Measurements from ENCODE around the gene ATP13A3.

ATP13A3 gene

DNA sequence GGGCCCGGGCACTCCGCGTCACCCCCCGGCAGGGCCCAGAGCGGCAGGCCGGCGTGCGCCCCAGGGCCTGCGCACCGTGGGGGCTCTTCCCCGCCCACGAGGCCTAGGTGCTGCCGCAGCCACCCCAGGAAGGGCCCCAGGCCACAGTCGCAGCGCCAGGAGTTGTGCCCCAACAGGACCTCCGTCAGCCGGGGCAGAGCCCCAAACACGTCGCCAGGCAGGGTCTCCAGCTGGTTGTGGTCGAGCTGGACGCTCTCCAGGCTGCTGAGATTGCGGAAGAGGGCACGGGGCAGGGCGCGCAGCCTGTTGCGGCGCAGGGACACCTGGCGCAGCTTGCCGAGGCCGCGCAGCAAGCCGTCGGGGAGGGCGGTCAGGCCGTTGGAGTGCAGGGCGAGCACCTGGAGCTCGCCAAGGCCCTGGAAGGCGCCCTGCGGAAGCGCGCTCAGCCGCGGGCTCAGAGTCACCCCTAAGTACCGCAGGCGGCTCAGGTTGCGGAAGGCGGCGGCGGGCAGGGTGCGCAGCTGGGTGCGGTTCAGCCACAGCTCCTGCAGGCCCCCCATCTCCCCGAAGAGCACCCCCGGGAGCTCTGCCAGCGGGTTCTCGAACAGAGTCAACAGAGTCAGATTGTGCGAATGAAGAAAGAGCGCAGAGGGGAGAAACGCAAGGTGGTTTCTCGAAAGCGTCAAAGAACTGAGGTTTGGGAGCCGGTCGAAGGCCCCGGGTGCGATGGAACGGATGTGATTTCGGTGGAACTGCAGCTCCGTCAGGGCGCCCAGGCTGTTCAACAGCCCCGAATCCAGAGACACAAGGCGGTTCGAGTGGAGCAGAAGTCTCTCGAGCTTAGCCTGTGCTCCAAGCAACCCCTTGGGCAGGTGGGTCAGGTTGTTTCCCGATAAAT lies 89.7 kb downstream of the ATP13A3 start:
- TF ChIP-seq, protein P1, sequence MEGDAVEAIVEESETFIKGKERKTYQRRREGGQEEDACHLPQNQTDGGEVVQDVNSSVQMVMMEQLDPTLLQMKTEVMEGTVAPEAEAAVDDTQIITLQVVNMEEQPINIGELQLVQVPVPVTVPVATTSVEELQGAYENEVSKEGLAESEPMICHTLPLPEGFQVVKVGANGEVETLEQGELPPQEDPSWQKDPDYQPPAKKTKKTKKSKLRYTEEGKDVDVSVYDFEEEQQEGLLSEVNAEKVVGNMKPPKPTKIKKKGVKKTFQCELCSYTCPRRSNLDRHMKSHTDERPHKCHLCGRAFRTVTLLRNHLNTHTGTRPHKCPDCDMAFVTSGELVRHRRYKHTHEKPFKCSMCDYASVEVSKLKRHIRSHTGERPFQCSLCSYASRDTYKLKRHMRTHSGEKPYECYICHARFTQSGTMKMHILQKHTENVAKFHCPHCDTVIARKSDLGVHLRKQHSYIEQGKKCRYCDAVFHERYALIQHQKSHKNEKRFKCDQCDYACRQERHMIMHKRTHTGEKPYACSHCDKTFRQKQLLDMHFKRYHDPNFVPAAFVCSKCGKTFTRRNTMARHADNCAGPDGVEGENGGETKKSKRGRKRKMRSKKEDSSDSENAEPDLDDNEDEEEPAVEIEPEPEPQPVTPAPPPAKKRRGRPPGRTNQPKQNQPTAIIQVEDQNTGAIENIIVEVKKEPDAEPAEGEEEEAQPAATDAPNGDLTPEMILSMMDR (IDR thresholded peaks at IDR 0.05; ENCODE audit: low read depth, low read length, missing control alignments): no peak
- no peak for DNase-seq (ENCODE audit: low read depth)
- peak overlapping the region; percentile 14 for H3K4me3 ChIP-seq (ENCODE audit: low read depth, low read length)

GRCh38 chr3:194396539-194396858 lies 90.3 kb downstream of the ATP13A3 start:
- H3K4me3 ChIP-seq (ENCODE audit: low read depth, low read length): no peak overlapping the region
- no peak for DNase-seq (ENCODE audit: low read depth)
- TF ChIP-seq, protein P1 (IDR thresholded peaks at IDR 0.05; ENCODE audit: low read depth, low read length, missing control alignments): no peak

- H3K4me3 ChIP-seq (ENCODE audit: low read depth, low read length): no peak overlapping the region
- TF ChIP-seq, protein P1 (IDR thresholded peaks at IDR 0.05; ENCODE audit: low read depth, low read length, missing control alignments): no peak
- DNase-seq (ENCODE audit: low read depth): no peak
Observed at GRCh38 chr3:194395778-194396538, 90.8 kb downstream of the ATP13A3 start.

GRCh38 chr3:194395212-194395611 lies 91.6 kb downstream of the ATP13A3 start:
- no peak overlapping the region for H3K4me3 ChIP-seq (ENCODE audit: low read depth, low read length)
- no peak for DNase-seq (ENCODE audit: low read depth)
- TF ChIP-seq, protein P1 (IDR thresholded peaks at IDR 0.05; ENCODE audit: low read depth, low read length, missing control alignments): no peak

DNA sequence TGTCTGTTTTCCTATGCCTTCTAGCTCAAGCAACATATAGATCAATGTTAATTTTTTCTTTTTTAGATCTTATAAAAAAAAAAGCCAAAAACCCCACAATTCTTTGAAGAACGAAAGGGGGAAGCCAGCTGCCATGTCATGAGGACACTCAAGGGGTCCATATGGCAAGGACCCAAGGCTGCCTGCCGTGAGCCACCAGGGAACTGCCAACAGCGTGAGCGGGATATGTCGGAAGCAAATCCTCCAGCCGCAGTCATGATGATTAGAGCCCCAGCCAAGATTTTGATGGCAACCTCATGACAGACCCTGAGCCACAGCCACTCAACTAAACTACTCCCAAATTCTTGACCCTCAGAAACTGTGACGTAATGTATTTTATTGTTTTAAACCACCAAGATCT lies 94.2 kb downstream of the ATP13A3 start:
- DNase-seq (ENCODE audit: low read depth): no peak
- H3K4me3 ChIP-seq (ENCODE audit: low read depth, low read length): no peak overlapping the region
- TF ChIP-seq, protein P1 (IDR thresholded peaks at IDR 0.05; ENCODE audit: low read depth, low read length, missing control alignments): no peak

GRCh38 chr3:194390835-194391234 lies 96.0 kb downstream of the ATP13A3 start:
- H3K4me3 ChIP-seq (ENCODE audit: low read depth, low read length): no peak overlapping the region
- TF ChIP-seq, protein P1 (IDR thresholded peaks at IDR 0.05; ENCODE audit: low read depth, low read length, missing control alignments): no peak
- DNase-seq (ENCODE audit: low read depth): no peak

Measured in GM12864 (cell line).